GM20431 (cell line): Measurements from ENCODE around the gene RAB1B.
"Not testable (repeated sequence)": the region's sequence is repeated elsewhere in the genome, so short reads cannot be mapped to it uniquely, and the experiment has no call there.

Experiments used
- in situ Hi-C: fragments of 300-500 bp; cut with MseI, MboI; formaldehyde crosslinking; loops from one replicate; pipeline ENCODE4 v1.15.0; 2020; ENCODE audit warnings: low sequenced_read_pairs; ENCODE audit not compliant: unreplicated experiment

Gene RAB1B

GRCh38 chr11:66238786-66239413 is 29.5 kb upstream of the RAB1B start:
- in situ Hi-C loops, result no loop called here

GRCh38 chr11:66239511-66239910 is 28.9 kb upstream of the RAB1B start:
- in situ Hi-C loops, result no loop called here

GRCh38 chr11:66239998-66240780 is 28.2 kb upstream of the RAB1B start:
- in situ Hi-C loops, result no loop called here

GRCh38 chr11:66240781-66241136 is 27.7 kb upstream of the RAB1B start:
- in situ Hi-C loops, result no loop called here

GRCh38 chr11:66242095-66242765 is 26.2 kb upstream of the RAB1B start:
- in situ Hi-C loops, result no loop called here

GRCh38 chr11:66243782-66244535 is 24.5 kb upstream of the RAB1B start:
- in situ Hi-C loops, result no loop called here

- in situ Hi-C loops, result no loop called here
Measured at GRCh38 chr11:66247295-66247694, 21.1 kb upstream of the RAB1B start.

- in situ Hi-C loops, result no loop called here
Measured at GRCh38 chr11:66247801-66248200, 20.6 kb upstream of the RAB1B start.

GRCh38 chr11:66248903-66249302 is 19.5 kb upstream of the RAB1B start:
- in situ Hi-C loops, result no loop called here

- in situ Hi-C loops, result no loop called here
Measured at GRCh38 chr11:66251809-66252208, 16.6 kb upstream of the RAB1B start.

GRCh38 chr11:66253081-66253480 is 15.4 kb upstream of the RAB1B start:
- in situ Hi-C loops, result not testable (repeated sequence)

GRCh38 chr11:66258473-66258893 is 10.0 kb upstream of the RAB1B start:
- in situ Hi-C loops, result no loop called here

GRCh38 chr11:66259225-66259624 is 9.2 kb upstream of the RAB1B start:
- in situ Hi-C loops, result no loop called here

- in situ Hi-C loops, result no loop called here
Measured at GRCh38 chr11:66259956-66260355, 8.5 kb upstream of the RAB1B start.

GRCh38 chr11:66261578-66261977 is 6.9 kb upstream of the RAB1B start:
- in situ Hi-C loops, result no loop called here

GRCh38 chr11:66262191-66262590 is 6.2 kb upstream of the RAB1B start:
- in situ Hi-C loops, result no loop called here

- in situ Hi-C loops, result no loop called here
Measured at GRCh38 chr11:66262696-66263095, 5.7 kb upstream of the RAB1B start.

- in situ Hi-C loops, result no loop called here
Measured at GRCh38 chr11:66263231-66263630, 5.2 kb upstream of the RAB1B start.

- in situ Hi-C loops, result no loop called here
Measured at GRCh38 chr11:66263785-66264184, 4.7 kb upstream of the RAB1B start.

- in situ Hi-C loops, result no loop called here
Measured at GRCh38 chr11:66264383-66264782, 4.1 kb upstream of the RAB1B start.

GRCh38 chr11:66264914-66265313 is 3.5 kb upstream of the RAB1B start:
- in situ Hi-C loops, result no loop called here
